ENCODE results near the gene CPED1.

DNA sequence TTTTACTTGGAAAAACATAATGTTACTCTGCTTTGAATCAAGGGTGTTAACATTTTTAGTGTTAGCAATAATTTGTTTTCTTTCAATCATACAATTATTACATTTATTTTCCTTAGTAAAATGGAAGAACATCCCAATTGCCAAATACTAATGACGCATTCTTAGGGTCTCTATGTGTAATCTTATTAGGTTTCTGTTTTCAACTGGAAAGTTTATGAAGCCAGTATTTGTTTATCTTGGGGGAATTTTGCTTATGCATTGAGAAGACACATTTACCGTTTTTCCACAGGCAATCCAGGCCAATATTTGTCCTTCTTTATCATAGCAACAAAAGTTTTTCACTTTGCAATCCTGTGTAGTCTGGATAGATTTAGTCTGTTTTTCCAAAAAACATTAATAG, 134.5 kb downstream of the CPED1 start:
- TF ChIP-seq, protein P1, sequence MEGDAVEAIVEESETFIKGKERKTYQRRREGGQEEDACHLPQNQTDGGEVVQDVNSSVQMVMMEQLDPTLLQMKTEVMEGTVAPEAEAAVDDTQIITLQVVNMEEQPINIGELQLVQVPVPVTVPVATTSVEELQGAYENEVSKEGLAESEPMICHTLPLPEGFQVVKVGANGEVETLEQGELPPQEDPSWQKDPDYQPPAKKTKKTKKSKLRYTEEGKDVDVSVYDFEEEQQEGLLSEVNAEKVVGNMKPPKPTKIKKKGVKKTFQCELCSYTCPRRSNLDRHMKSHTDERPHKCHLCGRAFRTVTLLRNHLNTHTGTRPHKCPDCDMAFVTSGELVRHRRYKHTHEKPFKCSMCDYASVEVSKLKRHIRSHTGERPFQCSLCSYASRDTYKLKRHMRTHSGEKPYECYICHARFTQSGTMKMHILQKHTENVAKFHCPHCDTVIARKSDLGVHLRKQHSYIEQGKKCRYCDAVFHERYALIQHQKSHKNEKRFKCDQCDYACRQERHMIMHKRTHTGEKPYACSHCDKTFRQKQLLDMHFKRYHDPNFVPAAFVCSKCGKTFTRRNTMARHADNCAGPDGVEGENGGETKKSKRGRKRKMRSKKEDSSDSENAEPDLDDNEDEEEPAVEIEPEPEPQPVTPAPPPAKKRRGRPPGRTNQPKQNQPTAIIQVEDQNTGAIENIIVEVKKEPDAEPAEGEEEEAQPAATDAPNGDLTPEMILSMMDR (IDR thresholded peaks at IDR 0.05), result no peak
- TF ChIP-seq POLR2A (IDR thresholded peaks at IDR 0.05), result no peak

All from suprapubic skin (tissue), 3 donors.